Measurements from ENCODE around the gene GTF2E1.

DNA sequence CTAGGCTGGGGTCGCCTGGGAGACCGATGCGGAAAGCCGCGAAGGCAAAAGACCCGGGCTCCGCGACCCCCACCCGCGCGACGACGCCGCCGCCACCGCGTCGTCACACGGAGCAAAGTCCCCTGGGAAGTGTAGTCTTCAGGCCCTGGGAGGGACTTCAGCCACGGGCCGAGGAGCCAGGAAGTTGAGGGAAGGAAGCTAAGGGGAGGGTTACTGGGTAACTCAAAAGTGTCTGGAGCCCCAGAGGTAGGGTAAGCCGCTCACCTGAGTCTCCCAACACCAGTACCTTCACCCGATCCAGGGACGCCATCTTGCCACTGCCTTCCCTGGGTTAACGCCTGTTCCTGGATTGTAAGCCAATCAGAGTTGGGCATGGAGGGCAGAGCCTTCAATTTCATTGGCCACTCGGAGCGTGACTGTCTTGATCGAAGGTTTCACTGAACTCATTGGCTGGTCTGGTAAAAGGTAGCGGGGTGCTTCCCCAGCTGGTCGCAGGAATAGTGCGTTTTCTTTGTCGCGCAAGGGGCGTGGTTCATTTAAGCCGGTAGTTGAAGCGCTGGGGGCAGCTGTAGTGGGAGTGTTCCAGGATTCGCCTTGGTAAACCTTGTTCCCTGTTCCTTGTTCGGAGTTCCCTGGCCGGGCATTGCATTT, at the start of gene GTF2E1, which contains the start of gene RABL3:
- TF ChIP-seq, protein P1, sequence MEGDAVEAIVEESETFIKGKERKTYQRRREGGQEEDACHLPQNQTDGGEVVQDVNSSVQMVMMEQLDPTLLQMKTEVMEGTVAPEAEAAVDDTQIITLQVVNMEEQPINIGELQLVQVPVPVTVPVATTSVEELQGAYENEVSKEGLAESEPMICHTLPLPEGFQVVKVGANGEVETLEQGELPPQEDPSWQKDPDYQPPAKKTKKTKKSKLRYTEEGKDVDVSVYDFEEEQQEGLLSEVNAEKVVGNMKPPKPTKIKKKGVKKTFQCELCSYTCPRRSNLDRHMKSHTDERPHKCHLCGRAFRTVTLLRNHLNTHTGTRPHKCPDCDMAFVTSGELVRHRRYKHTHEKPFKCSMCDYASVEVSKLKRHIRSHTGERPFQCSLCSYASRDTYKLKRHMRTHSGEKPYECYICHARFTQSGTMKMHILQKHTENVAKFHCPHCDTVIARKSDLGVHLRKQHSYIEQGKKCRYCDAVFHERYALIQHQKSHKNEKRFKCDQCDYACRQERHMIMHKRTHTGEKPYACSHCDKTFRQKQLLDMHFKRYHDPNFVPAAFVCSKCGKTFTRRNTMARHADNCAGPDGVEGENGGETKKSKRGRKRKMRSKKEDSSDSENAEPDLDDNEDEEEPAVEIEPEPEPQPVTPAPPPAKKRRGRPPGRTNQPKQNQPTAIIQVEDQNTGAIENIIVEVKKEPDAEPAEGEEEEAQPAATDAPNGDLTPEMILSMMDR (IDR thresholded peaks at IDR 0.05), result no peak
- TF ChIP-seq POLR2A (IDR thresholded peaks at IDR 0.05) (peak in 3 of 4 donors; percentile 55 to 79 (median 61)), EP300 (IDR thresholded peaks at IDR 0.05) (no peak)
